22Rv1 (cell line): Measurements from ENCODE around the gene ZNF516.

Experiments used
- H3K27ac ChIP-seq: fragments of 450-650 bp; 2 replicates; pipeline ENCODE4 v1.5.1; 2017
- ZFX ChIP-seq: fragments of 450-650 bp; IDR thresholded peaks from 2 replicates; pipeline ENCODE4 v1.6.1; 2017; ENCODE audit warnings: antibody characterized with exemption, borderline replicate concordance
- TF ChIP-seq, protein P1 (sequence below): fragments of 450-650 bp; IDR thresholded peaks from 2 replicates; pipeline ENCODE4 v1.5.1; 2017; ENCODE audit warnings: mild to moderate bottlenecking

Gene ZNF516

DNA sequence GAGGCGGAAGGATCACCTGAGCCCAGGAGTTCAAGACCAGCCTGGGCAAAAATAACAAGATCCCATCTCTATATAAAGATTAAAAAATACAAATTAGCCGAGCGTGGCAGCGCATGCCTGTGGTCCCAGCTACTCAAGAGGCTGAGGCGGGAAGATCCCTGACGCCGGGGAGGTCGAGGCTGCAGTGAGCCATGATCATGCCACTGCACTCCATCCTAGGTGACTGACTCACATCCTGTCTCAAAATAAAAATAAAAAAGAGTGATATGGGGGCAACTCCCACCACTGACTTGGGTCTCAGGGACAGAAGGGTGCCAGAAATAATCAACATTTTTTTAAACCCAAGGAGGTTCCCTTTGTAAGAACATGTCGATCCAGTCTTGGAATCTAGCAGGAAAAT, 37.6 kb downstream of the ZNF516 start:
- H3K27ac ChIP-seq, result no peak overlapping the region
- TF ChIP-seq ZFX, result no peak
- TF ChIP-seq, protein P1, sequence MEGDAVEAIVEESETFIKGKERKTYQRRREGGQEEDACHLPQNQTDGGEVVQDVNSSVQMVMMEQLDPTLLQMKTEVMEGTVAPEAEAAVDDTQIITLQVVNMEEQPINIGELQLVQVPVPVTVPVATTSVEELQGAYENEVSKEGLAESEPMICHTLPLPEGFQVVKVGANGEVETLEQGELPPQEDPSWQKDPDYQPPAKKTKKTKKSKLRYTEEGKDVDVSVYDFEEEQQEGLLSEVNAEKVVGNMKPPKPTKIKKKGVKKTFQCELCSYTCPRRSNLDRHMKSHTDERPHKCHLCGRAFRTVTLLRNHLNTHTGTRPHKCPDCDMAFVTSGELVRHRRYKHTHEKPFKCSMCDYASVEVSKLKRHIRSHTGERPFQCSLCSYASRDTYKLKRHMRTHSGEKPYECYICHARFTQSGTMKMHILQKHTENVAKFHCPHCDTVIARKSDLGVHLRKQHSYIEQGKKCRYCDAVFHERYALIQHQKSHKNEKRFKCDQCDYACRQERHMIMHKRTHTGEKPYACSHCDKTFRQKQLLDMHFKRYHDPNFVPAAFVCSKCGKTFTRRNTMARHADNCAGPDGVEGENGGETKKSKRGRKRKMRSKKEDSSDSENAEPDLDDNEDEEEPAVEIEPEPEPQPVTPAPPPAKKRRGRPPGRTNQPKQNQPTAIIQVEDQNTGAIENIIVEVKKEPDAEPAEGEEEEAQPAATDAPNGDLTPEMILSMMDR, result no peak

DNA sequence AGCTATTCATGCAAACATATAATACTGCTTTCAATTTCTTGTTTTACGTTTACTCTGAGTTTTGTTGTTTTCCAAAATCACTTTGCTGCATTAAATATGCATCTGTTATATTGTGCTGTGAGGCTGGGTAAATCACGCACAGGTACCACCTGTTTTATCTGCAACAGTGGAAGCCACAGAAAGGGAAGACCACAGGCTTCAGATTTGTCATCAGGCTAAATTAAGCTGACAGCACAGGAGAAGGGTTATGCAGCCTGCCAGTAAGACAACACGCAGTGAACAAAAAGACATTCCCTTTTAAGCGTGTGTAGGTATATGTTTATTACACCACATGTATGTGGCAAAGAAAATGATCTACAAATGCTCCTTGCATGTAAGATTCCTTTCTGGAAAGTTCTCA, 38.2 kb downstream of the ZNF516 start:
- TF ChIP-seq, protein P1, result no peak
- TF ChIP-seq ZFX, result no peak
- H3K27ac ChIP-seq, result no peak overlapping the region

DNA sequence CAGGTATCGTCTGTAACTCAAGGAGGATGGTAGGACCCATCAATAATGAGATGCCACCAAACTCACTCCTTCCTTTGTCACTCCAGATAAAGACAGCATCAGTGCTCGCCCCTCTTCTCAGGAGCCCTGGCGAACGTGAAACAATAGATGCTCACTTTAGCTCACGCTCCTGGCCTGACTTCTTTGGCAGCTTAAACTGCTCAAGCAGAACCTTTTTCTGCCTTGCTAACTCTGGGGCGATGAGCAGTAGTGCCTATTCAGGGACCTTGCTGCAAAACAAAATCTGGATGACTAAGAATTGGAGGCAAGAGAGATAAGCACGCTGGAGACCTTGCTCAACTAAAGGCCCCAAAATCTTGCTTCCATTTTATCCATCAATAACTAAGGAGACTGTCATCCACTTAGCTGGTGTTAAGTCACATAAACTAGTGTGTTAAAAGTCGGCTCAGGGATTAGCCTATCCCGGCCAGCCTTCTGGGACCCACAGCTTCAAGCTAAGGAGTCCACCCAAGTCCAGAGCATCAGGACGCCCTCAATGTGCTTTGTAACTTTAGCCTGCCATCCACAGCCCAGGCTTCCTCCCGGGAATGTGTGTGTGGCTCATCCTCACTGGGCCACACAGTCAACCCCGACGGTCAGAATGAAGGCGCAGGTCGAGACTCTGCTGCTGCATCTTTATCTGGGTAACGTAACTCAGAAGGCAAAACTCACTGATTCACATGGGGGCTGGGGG, 38.9 kb downstream of the ZNF516 start:
- no peak overlapping the region for H3K27ac ChIP-seq
- TF ChIP-seq ZFX, result no peak
- TF ChIP-seq, protein P1, result no peak

DNA sequence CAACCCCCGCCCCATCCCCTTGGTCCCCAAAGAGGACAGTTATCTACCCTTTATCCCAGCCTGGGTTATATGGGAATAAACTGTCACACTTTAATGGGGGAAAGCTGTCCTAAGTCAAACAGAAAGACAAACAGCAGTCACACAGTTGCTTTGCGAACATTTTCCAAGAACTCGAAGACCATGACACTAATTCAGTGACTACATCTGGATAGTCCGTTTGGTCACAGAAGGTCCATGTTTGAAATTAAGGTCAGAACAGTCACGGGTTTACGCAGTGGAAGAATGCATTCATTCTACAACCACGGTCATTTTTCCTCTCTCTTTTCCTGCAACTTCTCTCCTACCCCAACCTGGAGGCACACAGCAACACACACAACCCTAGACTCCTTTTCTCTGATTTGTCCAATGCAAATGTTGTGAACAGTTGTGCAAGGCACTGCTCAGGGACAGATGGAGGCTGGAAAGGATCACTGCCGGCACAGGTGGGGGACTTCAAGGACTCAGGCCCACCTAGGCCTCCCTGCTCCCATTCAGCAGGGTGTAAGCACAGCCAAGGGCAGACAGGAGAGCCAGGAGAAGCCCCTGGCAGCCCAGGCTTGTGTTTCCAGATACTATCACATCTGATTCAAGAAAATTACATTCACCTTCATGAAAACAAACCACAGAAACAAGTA, 39.9 kb downstream of the ZNF516 start:
- H3K27ac ChIP-seq, result no peak overlapping the region
- TF ChIP-seq, protein P1, result no peak
- no peak for TF ChIP-seq ZFX

DNA sequence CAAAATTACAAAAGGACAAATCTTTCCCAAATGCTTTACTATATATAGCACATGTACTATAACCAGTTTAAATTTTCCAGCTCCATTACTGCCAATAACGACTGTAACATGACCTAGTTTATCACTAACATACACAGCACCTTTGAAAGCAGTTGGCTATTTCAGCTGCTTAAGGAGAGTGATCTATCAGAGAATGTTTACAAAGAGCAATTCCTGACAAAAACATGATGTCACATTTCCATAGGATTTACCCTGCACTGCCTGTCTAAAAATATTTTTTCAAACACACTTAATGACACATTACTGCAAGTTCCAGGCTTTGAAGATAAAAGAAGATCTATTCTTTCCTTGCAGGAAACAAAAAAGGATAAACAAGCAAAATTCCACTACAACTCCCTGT, 40.6 kb downstream of the ZNF516 start:
- H3K27ac ChIP-seq, result no peak overlapping the region
- TF ChIP-seq, protein P1, result no peak
- TF ChIP-seq ZFX, result no peak

DNA sequence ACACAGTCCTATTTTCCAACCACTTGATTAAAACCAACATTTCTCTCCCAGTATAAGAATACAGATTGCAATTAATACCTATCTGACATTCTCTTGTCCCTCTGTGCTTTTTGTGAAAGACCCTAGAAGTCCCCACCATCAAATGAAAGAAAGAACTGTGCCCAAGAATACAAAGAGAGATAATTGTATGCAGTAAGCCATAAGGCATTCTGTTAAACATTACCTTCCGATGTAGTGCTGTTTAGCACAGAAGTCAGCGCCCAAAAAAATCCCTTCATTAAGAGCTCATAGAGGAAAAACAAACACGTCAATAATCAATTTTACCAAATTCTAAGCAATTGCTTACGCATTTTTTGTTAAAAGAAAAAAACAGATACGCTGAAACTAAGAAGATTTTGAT, 41.1 kb downstream of the ZNF516 start:
- no peak for TF ChIP-seq ZFX
- TF ChIP-seq, protein P1, result no peak
- no peak overlapping the region for H3K27ac ChIP-seq

DNA sequence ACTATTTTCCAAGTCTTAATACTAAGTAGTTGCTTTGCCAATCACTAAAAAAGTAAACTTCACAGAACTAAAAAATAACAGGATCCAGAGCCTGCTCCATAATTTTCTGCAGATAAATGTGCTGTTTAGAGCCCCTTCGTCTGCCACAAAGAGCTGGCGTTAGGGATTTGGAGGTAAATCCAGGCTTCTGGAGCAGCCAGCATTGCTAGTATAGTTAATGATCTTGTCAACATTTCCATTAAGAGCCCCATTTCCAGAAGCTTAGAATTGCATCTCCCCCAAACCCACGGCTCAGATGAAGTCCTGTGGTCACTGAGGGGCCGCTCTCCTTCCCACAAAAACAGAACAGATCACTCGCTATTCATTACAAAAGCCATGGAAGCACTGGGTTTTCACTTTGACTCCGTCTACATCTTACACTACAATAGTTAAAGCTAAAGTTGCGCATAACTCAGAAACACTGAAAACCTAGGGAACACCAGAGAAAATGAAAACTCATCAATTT, 41.9 kb downstream of the ZNF516 start:
- no peak overlapping the region for H3K27ac ChIP-seq
- TF ChIP-seq ZFX, result no peak
- TF ChIP-seq, protein P1, result no peak
